ENCODE results near the gene MCF2L. TPM values are rescaled to one million over a fixed set of nuclear protein-coding genes. Genes with fewer than 3 reads are reported as not detected.
A peak's percentile ranks its signal among the peaks of the same experiment; 100 is the strongest.

Gene MCF2L
- total RNA-seq, 8 experiments from 2014 or later = 1.2 to 33.9 (median 24.7) TPM

DNA sequence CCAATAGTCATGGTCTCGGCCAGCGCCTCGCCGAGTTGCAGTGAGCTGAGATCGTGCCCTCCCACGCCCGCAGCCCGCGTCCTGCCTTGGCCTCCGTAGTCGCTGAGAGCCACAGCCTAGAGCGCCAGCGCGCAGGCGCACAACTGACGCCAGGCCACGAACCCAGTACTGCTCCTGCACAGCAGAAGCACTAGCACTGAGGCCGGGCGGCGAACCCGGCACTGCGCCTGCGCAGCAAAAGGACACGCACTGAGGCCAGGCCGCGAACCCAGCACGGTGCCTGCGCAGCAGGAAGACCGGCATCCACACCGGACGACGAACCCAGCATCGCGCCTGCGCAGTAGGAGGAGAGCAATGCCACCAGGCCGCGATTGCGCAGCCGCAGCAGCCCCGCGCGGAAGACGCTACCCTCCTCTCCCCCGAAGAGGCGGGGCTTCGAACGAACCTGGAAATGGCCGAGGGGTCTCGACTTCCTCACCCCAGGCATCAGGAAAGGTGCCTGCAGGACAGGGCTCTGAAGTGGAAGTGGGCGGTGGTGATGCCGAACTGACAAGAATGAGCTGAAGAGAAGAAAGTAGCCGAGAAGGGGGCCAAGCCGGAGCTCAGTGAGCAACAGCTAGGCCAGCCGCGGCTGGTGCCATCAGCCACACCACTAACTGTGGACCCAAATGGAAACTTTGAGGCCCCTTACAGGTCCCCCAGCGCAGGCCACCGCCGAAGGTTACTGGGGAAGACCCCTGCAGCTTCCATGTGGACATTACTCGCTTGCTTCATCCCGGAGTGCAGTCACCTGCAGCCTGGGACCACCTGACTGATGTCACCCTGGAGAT lies 161.1 kb downstream of the MCF2L start:
- no peak overlapping the region for H3K27ac ChIP-seq
- WGBS, 10 experiments = 86 to 94% (median 90%) methylated on average over 2 to 24 of the region's 60 CpGs; no CpG with 5 or more reads in 4 of the 10 experiments
- H3K4me1 ChIP-seq (replicated peaks in 1 of 2) = no peaks in the 10 kb centered on the region
- H3K4me3 ChIP-seq = no peak overlapping the region
- in situ Hi-C loops (cut with MboI; ENCODE audit: low pct_unique_long_range_greater_than_20kb in 2 of 9, low sequenced_read_pairs in 9 of 9, unreplicated experiment in 9 of 9) = no loop called here
- no peak for ATAC-seq (replicated peaks in 6 of 8)

DNA sequence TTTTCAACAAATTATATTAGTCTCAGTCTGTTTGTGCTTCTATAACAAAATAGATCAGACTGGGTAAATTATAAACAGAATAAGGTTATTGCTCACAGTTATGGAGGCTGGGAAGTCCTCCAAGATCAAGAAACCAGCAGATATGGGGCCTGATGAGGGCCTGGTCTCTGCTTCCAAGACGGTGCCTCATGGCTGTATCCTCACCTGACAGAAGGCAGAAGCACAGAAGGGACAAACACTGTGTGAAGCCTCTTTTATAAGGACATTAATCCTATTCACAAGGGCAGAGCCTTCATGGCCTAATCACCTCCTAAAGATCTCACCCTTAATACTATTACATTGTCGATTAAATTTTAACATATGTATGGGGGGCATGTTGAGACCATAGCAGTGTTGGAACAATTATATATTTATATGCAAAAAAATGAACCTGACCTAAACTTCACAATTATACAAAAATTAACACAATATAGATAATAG lies 166.3 kb downstream of the MCF2L start:
- WGBS, 10 experiments = 51 to 100% (median 71%) methylated on average over 1 to 2 of the region's 2 CpGs; no CpG with 5 or more reads in 1 of the 10 experiments
- Histone ChIP-seq H3K4me1 (replicated peaks in 1 of 2) (peaks cover 0 to 2% of the 10 kb centered on the region in 2 donors), H3K27ac (no peak overlapping the region), H3K4me3 (no peak overlapping the region)
- no peak for ATAC-seq (replicated peaks in 6 of 8)
- in situ Hi-C loops (cut with MboI; ENCODE audit: low pct_unique_long_range_greater_than_20kb in 2 of 9, low sequenced_read_pairs in 9 of 9, unreplicated experiment in 9 of 9) = no loop called here

DNA sequence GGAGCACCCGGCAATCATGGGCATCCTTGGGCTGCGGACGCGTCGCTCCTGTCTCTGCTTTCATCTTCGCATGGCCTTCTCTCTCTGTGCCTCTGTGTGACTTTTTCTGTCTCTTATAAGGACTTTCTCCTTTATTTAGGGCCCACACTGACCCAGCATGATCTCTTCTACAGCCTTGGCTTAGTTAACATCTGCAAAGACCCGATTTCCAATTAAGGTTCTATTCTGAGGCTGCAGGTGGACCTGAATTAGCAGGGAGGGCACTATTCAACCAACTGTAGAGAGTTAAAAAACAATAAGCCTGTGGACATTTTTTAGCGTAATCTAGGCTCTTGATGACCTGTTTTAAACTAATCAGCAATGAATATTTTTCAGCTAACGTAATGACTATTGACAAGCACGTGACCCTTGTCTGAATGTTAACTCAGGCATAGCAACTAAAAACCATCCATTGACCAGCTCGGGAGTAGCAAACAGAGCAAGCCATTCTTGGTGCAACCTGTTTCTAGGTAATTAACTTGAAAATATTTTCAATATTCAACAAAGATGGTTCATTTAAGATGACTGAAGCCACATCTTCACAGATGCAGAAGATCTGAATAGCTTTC lies 168.8 kb downstream of the MCF2L start:
- no peak overlapping the region for H3K27ac ChIP-seq
- ATAC-seq (replicated peaks in 6 of 8) = peak in 2 of 8 experiments; percentile 27 to 73
- peaks cover 0 to 2% of the 10 kb centered on the region in 2 donors for H3K4me1 ChIP-seq (replicated peaks in 1 of 2)
- 16 to 82% (median 51%) methylated on average over 2 to 11 of the region's 11 CpGs for WGBS, 10 experiments
- H3K4me3 ChIP-seq = no peak overlapping the region
- in situ Hi-C loops (cut with MboI; ENCODE audit: low pct_unique_long_range_greater_than_20kb in 2 of 9, low sequenced_read_pairs in 9 of 9, unreplicated experiment in 9 of 9) = no loop called here

DNA sequence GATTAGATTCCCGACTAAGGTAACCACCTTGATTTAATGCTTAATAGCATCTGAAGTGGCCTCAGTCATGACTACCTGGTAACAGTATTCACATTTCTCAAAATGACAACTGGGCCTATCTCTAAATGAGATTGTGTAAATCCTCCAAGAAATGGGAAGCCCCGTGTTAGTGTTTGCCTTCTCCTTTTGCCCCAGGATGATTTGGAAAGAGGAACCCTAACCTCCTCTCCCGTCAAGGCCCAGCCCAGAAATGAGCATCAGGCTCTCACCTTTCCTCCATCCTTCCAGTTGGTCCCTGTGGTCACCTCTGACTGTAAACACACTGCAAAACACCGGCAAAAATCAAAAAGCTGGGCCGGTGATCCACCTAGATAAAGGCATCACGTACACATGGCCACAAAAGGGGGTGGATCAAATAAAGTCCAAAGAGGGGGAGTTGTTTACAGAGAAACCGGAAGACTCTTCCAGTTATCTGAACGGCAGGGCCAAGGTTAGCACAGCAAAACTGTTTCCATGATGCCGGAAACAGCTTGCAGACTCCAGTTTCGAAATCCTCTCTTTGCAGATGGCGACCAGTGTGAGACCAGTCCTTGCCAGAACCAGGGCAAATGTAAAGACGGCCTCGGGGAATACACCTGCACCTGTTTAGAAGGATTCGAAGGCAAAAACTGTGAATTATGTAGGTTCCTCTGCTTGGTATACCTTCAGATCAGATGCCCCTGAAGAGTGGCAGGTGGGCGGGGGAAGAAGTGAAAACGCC lies 170.0 kb downstream of the MCF2L start:
- Histone ChIP-seq H3K4me1 (replicated peaks in 1 of 2) (peaks cover 0 to 2% of the 10 kb centered on the region in 2 donors), H3K4me3 (no peak overlapping the region), H3K27ac (no peak overlapping the region)
- no peak for ATAC-seq (replicated peaks in 6 of 8)
- in situ Hi-C loops (cut with MboI; ENCODE audit: low pct_unique_long_range_greater_than_20kb in 2 of 9, low sequenced_read_pairs in 9 of 9, unreplicated experiment in 9 of 9) = no loop called here
- 0 to 94% (median 82%) methylated on average over 1 to 16 of the region's 16 CpGs; no CpG with 5 or more reads in 1 of the 10 experiments for WGBS, 10 experiments

DNA sequence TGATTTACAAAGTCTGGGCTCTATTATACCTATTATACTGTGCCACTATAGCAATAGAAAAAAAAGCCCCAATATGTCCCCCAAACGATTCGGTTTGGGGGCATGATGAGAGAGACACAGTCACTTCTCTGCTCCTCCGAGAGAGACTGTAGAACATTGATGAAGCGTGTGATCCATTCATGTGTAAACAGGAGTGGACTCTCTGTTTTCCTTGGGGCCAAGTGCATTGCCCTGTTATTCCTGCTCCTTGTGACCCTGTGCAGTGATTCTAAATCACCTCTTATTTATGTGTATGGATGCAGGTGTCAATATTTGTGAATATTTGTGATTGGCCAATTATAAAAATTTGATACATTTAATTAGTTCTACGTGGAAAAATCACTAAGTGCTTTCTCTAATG lies 170.6 kb downstream of the MCF2L start:
- in situ Hi-C loops (cut with MboI; ENCODE audit: low pct_unique_long_range_greater_than_20kb in 2 of 9, low sequenced_read_pairs in 9 of 9, unreplicated experiment in 9 of 9) = no loop called here
- H3K27ac ChIP-seq = no peak overlapping the region
- ATAC-seq (replicated peaks in 6 of 8) = no peak
- peaks cover 0 to 2% of the 10 kb centered on the region in 2 donors for H3K4me1 ChIP-seq (replicated peaks in 1 of 2)
- 27 to 80% (median 65%) methylated on average over 1 to 5 of the region's 5 CpGs; no CpG with 5 or more reads in 1 of the 10 experiments for WGBS, 10 experiments
- H3K4me3 ChIP-seq = no peak overlapping the region

DNA sequence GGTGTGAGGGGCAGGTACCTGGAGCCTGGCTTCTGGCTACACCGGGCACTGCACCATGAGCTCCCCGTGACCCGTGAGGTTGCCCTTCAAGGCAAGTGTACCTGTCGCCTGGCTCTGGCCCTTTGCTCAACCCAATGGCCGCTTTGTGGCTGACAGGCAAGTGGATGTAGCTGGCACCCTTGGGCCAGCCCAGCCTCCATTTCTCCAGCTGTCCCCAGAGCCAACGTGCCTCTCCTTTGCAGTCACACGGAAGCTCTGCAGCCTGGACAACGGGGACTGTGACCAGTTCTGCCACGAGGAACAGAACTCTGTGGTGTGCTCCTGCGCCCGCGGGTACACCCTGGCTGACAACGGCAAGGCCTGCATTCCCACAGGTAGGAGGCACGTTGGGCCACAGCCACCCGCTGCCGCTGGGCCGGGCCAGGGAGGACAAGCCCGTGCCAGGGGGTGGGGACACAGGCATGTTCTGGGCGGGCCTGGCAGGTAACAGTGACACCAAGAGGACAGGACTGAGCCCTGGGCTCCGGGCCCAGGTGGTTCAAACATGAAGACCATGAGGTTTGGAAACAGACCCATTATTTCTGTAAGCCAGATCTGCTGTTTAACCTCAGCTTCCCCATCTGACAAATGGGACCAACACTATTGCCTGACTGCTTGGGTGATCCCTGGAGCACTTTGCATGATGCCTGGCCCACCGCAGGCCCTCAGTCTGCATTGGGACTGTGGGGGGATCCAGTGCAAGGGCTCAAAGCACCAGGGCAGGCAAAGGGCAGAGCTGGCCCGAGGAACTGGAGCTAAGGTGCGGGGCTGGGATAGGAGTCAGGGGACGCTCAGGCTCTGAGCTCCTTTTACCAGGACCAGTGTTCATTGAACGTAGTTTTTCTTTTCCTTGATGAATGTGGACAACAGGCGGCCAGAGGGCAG lies 171.9 kb downstream of the MCF2L start:
- WGBS, 10 experiments = 83 to 100% (median 95%) methylated on average over 1 to 7 of the region's 26 CpGs; no CpG with 5 or more reads in 2 of the 10 experiments

DNA sequence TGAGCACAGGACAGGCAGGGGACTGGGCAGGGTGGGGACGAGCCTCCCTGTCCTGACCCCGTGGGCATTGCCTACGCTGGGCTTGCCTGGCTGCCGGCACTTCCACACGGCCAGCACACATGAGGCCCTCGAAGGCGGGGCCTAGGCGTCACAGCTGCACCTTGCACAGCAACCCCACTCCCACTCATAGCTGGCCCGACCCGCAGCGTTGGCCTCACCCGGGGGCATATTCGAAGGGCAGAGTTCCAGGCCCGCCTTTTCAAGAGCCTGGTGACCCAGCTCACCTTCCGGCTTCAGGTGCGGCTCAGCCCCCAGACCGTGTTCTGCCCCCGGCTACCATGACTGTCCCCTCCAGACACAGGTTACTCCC lies 172.6 kb downstream of the MCF2L start:
- Histone ChIP-seq H3K4me1 (replicated peaks in 1 of 2) (peaks cover 0 to 2% of the 10 kb centered on the region in 2 donors), H3K4me3 (no peak overlapping the region), H3K27ac (no peak overlapping the region)
- no peak for ATAC-seq (replicated peaks in 6 of 8)
- WGBS, 10 experiments = 60 to 100% methylated on average over 1 of the region's 18 CpGs; no CpG with 5 or more reads in 8 of the 10 experiments
- in situ Hi-C loops (cut with MboI; ENCODE audit: low pct_unique_long_range_greater_than_20kb in 2 of 9, low sequenced_read_pairs in 9 of 9, unreplicated experiment in 9 of 9) = no loop called here

More for the DNA sequence above, 171.9 kb downstream of the MCF2L start:
- ATAC-seq (replicated peaks in 6 of 8) = no peak
- H3K27ac ChIP-seq = no peak overlapping the region
- H3K4me1 ChIP-seq (replicated peaks in 1 of 2) = peaks cover 0 to 2% of the 10 kb centered on the region in 2 donors
- no peak overlapping the region for H3K4me3 ChIP-seq
- in situ Hi-C loops (cut with MboI; ENCODE audit: low pct_unique_long_range_greater_than_20kb in 2 of 9, low sequenced_read_pairs in 9 of 9, unreplicated experiment in 9 of 9) = no loop called here

DNA sequence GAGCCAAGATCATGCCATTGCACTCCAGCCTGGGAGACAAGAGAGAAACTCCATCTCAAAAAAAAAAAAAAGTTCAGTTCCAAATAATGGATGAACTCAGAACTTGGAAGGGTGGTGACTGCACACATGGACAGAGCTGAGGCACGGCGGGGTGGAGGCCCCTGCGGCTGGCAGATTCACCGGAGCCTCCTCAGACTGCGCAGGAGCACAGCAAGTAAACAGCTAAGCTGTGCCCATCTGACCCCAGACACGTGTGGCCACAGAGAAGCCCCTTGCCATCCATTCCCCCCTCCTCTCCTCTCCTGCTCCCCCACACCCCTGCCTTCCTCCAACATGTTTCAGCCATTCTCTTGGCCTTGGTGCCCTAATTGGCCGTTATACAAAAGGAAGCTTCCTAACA lies 173.9 kb downstream of the MCF2L start:
- in situ Hi-C loops (cut with MboI; ENCODE audit: low pct_unique_long_range_greater_than_20kb in 2 of 9, low sequenced_read_pairs in 9 of 9, unreplicated experiment in 9 of 9) = no loop called here
- Histone ChIP-seq H3K27ac (no peak overlapping the region), H3K4me3 (no peak overlapping the region), H3K4me1 (replicated peaks in 1 of 2) (peaks cover 0 to 2% of the 10 kb centered on the region in 2 donors)
- ATAC-seq (replicated peaks in 6 of 8) = peak in 3 of 8 experiments; percentile 19 to 86 (median 70)
- 90% methylated on average over 2 of the region's 7 CpGs; no CpG with 5 or more reads in 8 of the 10 experiments for WGBS, 10 experiments

DNA sequence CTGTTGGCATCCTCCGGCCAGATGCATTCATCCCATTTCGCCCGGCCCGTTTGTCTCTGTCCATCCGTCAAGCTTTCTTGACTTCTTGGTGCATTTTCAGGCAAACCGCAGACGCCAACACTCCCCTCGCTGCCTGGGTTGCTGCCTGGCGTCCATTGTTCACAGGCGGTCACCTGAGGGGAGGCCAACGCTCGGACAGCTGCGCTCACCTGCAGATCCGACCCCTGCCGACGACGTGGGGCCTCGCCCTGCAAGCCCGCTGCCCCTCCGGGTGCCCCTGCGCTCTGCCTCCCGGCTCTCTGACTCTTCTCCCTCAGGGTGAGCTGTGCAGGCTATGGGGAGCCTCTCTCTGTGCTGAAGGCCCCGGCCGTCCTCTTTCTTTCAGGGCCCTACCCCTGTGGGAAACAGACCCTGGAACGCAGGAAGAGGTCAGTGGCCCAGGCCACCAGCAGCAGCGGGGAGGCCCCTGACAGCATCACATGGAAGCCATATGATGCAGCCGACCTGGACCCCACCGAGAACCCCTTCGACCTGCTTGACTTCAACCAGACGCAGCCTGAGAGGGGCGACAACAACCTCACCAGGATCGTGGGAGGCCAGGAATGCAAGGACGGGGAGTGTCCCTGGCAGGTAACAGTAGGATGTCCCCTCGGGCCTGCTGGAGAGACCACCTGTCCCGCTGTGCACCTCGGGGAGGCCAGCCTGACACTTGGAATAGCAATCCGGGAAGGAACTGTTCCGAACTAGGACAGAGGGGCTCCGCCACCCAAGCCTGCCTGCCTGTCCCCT lies 174.6 kb downstream of the MCF2L start:
- WGBS, 10 experiments = 60 to 92% (median 76%) methylated on average over 2 to 14 of the region's 39 CpGs; no CpG with 5 or more reads in 4 of the 10 experiments
- H3K4me1 ChIP-seq (replicated peaks in 1 of 2) = no peaks in the 10 kb centered on the region
- no peak for ATAC-seq (replicated peaks in 6 of 8)
- no peak overlapping the region for H3K4me3 ChIP-seq
- in situ Hi-C loops (cut with MboI; ENCODE audit: low pct_unique_long_range_greater_than_20kb in 2 of 9, low sequenced_read_pairs in 9 of 9, unreplicated experiment in 9 of 9) = no loop called here
- H3K27ac ChIP-seq = no peak overlapping the region

DNA sequence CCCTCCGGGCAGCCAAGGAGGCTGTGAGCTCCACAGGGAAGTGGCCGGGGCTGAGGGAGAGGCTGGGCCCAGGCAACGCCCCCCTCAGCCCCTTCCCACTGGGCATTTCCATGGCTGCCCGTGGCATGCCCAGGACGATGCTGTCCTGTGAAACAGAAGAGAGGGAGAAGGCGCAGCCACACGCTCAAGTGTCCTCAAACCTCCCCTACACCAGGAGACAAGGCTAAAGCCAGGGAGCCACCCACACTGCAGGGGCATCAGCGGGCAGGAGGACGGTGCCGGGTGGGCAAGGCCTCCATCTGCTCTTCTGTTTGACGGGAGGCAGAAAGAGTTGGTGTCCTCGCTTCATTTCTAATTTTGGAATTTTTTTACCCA lies 175.2 kb downstream of the MCF2L start:
- WGBS, 10 experiments = 47 to 100% (median 80%) methylated on average over 1 to 5 of the region's 12 CpGs; no CpG with 5 or more reads in 4 of the 10 experiments
- peak in 1 of 8 experiments; percentile 38 for ATAC-seq (replicated peaks in 6 of 8)
- H3K27ac ChIP-seq = no peak overlapping the region
- no peaks in the 10 kb centered on the region for H3K4me1 ChIP-seq (replicated peaks in 1 of 2)
- H3K4me3 ChIP-seq = no peak overlapping the region
- in situ Hi-C loops (cut with MboI; ENCODE audit: low pct_unique_long_range_greater_than_20kb in 2 of 9, low sequenced_read_pairs in 9 of 9, unreplicated experiment in 9 of 9) = no loop called here

DNA sequence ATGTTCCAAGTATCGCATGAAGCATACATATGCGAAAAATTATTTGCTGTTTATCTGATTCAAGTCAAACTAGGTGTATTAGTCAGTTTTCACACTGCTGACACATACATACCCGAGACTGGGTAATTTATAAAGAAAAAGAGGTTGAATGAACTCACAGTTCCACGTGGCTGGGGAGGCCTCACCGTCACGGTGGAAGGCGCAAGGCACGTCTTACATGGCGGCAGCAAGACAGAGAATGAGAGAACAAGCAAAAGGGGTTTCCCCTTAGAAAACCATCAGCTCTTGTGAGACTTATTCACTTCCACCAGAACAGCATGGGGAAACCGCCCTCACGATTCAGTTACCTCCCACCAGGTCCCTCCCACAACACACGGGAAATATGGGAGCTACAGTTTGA lies 176.5 kb downstream of the MCF2L start:
- Histone ChIP-seq H3K4me3 (no peak overlapping the region), H3K4me1 (replicated peaks in 1 of 2) (no peaks in the 10 kb centered on the region), H3K27ac (no peak overlapping the region)
- 50 to 100% (median 82%) methylated on average over 2 to 9 of the region's 12 CpGs for WGBS, 10 experiments
- in situ Hi-C loops (cut with MboI; ENCODE audit: low pct_unique_long_range_greater_than_20kb in 2 of 9, low sequenced_read_pairs in 9 of 9, unreplicated experiment in 9 of 9) = no loop called here
- no peak for ATAC-seq (replicated peaks in 6 of 8)

Data from motor neuron (in vitro differentiated cells).